Osteoblast (primary cell): Measurements from ENCODE around the gene POLD2. TPM values are rescaled to one million over a fixed set of nuclear protein-coding genes. Genes with fewer than 3 reads are reported as not detected.
A peak's percentile ranks its signal among the peaks of the same experiment; 100 is the strongest.

ENCODE experiments used
- DNase-seq: peaks from one replicate; pipeline ENCODE4 v3.0.0; 2011; ENCODE audit warnings: low spot score, mixed read lengths; ENCODE audit not compliant: insufficient read length; ENCODE audit errors: missing footprints
- H2AFZ ChIP-seq: 2 replicates; pipeline ENCODE4 v1.6.0; 2011; ENCODE audit warnings: mild to moderate bottlenecking, low read length
- H3K27ac ChIP-seq: 2 replicates; pipeline ENCODE4 v1.5.1; 2011; ENCODE audit warnings: mild to moderate bottlenecking, low read depth, low read length, moderate library complexity
- H3K27me3 ChIP-seq: 2 replicates; pipeline ENCODE4 v1.6.0; 2012; ENCODE audit warnings: mild to moderate bottlenecking, control low read depth, inconsistent platforms, low read length, moderate library complexity; ENCODE audit not compliant: insufficient read depth
- H3K36me3 ChIP-seq: 2 replicates; pipeline ENCODE4 v1.5.1; 2011; ENCODE audit warnings: mild to moderate bottlenecking, low read length, control low read depth, moderate library complexity; ENCODE audit not compliant: insufficient read depth
- H3K4me1 ChIP-seq: 2 replicates; pipeline ENCODE4 v1.5.1; 2011; ENCODE audit warnings: mild to moderate bottlenecking, low read length, control low read depth, moderate library complexity; ENCODE audit not compliant: insufficient read depth
- H3K4me2 ChIP-seq: 2 replicates; pipeline ENCODE4 v1.6.0; 2011; ENCODE audit warnings: mild to moderate bottlenecking, low read length; ENCODE audit not compliant: insufficient read depth
- H3K4me3 ChIP-seq: fragments of 200-600 bp; sonication (generic); 3 replicates; pipeline ENCODE4 v1.5.1; 2012; ENCODE audit warnings: mild to moderate bottlenecking, low read length, inconsistent platforms; ENCODE audit not compliant: insufficient read depth
- H3K79me2 ChIP-seq: 2 replicates; pipeline ENCODE4 v1.6.0; 2012; ENCODE audit warnings: mild to moderate bottlenecking, low read length, control low read depth, inconsistent platforms; ENCODE audit not compliant: insufficient read depth
- H3K9me3 ChIP-seq: 2 replicates; pipeline ENCODE4 v1.5.1; 2011; ENCODE audit warnings: low read depth, low read length, control low read depth
- H4K20me1 ChIP-seq: 2 replicates; pipeline ENCODE4 v1.6.0; 2012; ENCODE audit warnings: mild to moderate bottlenecking, low read length, control low read depth; ENCODE audit not compliant: insufficient read depth
- total RNA-seq: library from RNA; depleted of rRNA; stranded (reverse); fragments of >200 nt; gene quantifications from 2 replicates; pipeline ENCODE4 v1.2.3, GENCODE V29; 2012
- TF ChIP-seq, protein P1 (sequence below): IDR thresholded peaks from 2 replicates; pipeline ENCODE4 v1.5.1; 2011; ENCODE audit warnings: mild to moderate bottlenecking, low read depth, low read length, moderate library complexity; ENCODE audit errors: extremely low read depth

The POLD2 gene
- total RNA-seq, 1 donor, result 80.3 TPM

DNA sequence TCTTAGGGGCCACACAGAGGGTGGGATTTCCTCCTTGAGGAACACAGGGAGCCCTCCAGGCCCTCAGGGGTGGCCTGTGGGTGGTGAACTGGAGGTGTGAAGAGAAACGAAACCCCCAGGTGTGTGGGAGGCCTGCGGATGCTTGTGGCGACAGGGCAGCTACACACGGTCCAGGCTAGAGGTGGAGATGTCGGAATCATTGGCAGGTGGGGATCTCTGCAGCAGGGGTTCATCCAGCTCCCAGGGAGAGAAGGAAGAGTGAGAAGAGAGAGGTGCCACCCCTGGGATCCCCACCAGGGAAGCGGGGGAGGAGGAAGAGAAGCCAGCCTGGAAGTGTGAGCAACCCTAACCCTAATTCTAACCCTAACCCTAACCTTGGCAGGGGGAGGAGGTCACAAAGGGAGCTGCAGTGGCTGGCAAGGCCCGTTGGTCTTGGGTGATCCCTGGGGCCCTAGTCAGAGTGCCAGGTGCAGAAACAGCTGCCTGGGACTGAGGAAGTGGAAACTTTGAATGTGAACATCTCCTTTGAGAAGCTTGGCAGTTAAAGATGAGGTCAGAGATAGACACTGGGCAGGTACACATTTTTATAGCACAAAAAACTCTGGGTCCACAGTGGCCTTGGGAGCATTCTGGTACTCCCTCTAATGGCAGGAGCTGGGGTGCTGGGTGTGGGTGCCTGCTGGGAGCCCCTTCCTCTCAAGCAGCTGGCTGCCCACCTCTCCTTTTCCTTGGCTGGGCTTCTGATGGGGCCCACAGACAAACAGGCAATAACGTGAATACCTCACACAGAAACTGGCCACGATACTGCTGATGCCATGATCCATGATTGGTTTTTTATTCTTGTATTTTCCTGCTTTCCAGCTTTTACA lies 26.1 kb downstream of the POLD2 start:
- Histone ChIP-seq H3K9me3 (no peaks in the 10 kb centered on the region), H3K4me1 (peaks cover 24% of the 10 kb centered on the region), H3K4me2 (no peak overlapping the region), H4K20me1 (no peaks in the 10 kb centered on the region), H3K27me3 (no peaks in the 10 kb centered on the region), H3K27ac (no peak overlapping the region), H3K36me3 (no peaks in the 10 kb centered on the region), H3K79me2 (no peaks in the 10 kb centered on the region), H2AFZ (no peak overlapping the region), H3K4me3 (no peak overlapping the region)
- TF ChIP-seq, protein P1, sequence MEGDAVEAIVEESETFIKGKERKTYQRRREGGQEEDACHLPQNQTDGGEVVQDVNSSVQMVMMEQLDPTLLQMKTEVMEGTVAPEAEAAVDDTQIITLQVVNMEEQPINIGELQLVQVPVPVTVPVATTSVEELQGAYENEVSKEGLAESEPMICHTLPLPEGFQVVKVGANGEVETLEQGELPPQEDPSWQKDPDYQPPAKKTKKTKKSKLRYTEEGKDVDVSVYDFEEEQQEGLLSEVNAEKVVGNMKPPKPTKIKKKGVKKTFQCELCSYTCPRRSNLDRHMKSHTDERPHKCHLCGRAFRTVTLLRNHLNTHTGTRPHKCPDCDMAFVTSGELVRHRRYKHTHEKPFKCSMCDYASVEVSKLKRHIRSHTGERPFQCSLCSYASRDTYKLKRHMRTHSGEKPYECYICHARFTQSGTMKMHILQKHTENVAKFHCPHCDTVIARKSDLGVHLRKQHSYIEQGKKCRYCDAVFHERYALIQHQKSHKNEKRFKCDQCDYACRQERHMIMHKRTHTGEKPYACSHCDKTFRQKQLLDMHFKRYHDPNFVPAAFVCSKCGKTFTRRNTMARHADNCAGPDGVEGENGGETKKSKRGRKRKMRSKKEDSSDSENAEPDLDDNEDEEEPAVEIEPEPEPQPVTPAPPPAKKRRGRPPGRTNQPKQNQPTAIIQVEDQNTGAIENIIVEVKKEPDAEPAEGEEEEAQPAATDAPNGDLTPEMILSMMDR, result no peak
- DNase-seq, result no peak

DNA sequence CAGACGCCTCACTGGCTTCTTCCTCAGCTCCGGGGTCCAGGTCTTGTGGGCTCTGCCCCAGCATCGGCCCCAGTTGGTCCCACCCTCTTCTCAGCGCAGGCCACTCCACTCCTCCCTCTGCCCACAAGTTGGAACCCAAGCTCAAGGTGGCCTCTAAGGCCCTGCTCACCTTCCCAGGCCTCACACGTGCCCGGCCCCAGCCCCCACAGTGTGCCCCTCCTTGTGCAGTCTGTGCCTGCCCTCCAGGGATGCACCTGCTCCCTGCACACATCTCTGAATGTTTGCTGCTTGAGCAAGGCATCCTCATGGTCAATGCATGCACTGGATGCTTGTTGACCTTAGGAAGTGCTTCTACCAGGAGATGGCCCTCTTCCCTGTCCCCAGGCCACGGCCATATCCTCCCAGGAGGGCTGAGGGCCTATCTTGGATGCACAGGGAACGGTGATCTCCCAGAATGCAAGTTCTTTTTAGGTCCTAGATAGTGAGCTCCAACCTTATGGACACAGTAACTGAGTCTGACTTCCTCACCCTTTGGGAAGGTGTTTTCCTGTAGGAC lies 26.9 kb downstream of the POLD2 start:
- TF ChIP-seq, protein P1, result no peak
- Histone ChIP-seq H2AFZ (no peak overlapping the region), H3K36me3 (no peaks in the 10 kb centered on the region), H3K4me3 (no peak overlapping the region), H3K27ac (no peak overlapping the region), H4K20me1 (no peaks in the 10 kb centered on the region), H3K79me2 (no peaks in the 10 kb centered on the region), H3K27me3 (no peaks in the 10 kb centered on the region), H3K4me1 (peaks cover 15% of the 10 kb centered on the region), H3K9me3 (no peaks in the 10 kb centered on the region), H3K4me2 (no peak overlapping the region)
- DNase-seq, result no peak

DNA sequence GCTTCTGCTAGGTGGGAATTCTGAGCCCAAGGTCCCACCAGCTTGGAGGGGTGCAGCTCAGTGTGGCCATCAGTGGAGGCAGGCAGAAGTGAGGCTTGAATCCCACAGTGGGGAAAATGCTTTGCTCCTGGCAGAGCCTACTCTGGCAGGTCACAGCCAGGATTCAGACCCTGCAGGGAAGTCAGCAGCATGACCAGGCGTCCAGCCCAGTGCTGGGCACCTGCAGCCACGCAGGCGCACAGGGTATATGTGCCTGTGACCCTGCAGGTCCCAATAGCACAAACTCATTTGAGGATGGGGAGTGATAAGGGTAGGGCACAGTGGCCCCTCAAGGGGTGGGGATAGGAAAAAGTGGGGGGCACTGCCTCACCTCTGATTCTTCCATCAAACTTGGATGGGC lies 27.6 kb downstream of the POLD2 start:
- peak; percentile 39 for DNase-seq
- Histone ChIP-seq H3K27ac (no peak overlapping the region), H3K4me3 (no peak overlapping the region), H4K20me1 (no peaks in the 10 kb centered on the region), H3K4me1 (peaks cover 10% of the 10 kb centered on the region), H3K4me2 (no peak overlapping the region), H3K36me3 (no peaks in the 10 kb centered on the region), H3K27me3 (no peaks in the 10 kb centered on the region), H3K9me3 (no peaks in the 10 kb centered on the region), H3K79me2 (no peaks in the 10 kb centered on the region), H2AFZ (no peak overlapping the region)
- TF ChIP-seq, protein P1, result no peak

DNA sequence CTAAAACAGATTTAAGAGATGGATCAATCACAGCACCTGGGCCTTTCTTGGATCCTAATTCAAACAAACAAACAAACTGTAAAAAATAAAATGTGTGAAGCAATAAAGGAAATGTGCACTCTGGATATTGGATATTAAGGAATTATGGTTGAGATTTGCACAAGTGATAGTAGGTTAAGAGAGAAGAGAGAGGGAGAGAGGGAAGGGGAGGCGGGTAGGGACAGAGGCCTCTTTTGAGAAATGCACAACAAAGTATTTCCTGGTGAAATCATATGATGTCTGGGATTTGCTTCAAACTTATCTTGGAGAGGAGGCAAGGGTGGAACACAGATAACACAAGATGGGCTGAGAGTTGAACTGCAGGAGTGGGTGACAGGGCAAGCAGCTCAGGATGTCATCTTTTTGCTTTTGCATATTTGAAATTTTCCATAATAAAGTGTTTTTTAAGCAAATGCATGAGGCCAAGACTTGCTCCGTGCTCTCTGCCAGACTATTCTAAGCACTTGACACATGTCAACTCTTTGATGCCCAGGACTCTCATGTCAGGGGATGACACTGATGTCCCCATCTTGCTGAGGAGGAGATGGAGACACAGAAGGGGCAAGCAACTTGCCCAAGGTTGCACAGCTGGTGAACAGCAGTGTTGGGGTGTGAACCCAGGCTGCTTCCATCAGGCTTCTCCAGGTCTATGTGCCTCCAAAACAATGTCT lies 28.3 kb downstream of the POLD2 start:
- no peaks in the 10 kb centered on the region for H3K36me3 ChIP-seq
- no peak overlapping the region for H3K4me2 ChIP-seq
- no peaks in the 10 kb centered on the region for H3K9me3 ChIP-seq
- H3K4me1 ChIP-seq, result peaks cover 3% of the 10 kb centered on the region
- no peaks in the 10 kb centered on the region for H3K27me3 ChIP-seq
- TF ChIP-seq, protein P1, result no peak
- H3K27ac ChIP-seq, result no peak overlapping the region
- H3K4me3 ChIP-seq, result no peak overlapping the region
- no peaks in the 10 kb centered on the region for H4K20me1 ChIP-seq
- H2AFZ ChIP-seq, result peak overlapping the region; percentile 78
- DNase-seq, result peak; percentile 31
- H3K79me2 ChIP-seq, result no peaks in the 10 kb centered on the region
